Measurements from ENCODE around the gene CTBP2. TPM values are rescaled to one million over a fixed set of nuclear protein-coding genes. Genes with fewer than 3 reads are reported as not detected.

The CTBP2 gene
- total RNA-seq, 2 experiments from 2014 or later: 0.19 to 0.42 TPM

- DNase-seq: no peak
- no peak overlapping the region for H3K4me3 Mint-ChIP-seq
- H3K27ac Mint-ChIP-seq: no peak overlapping the region
- no peaks in the 10 kb centered on the region for H3K9me3 Mint-ChIP-seq
- no peaks in the 10 kb centered on the region for H3K4me1 Mint-ChIP-seq (ENCODE audit: low read depth)
- CTCF ChIA-PET: no interaction called here
- H3K36me3 Mint-ChIP-seq (ENCODE audit: low read depth): no peaks in the 10 kb centered on the region
- H3K27me3 Mint-ChIP-seq (ENCODE audit: low read depth): no peaks in the 10 kb centered on the region
- intact Hi-C loops (cut with micrococcal nuclease): no loop called here
Observed at GRCh38 chr10:125072794-125073193, 87.6 kb downstream of the CTBP2 start.

GRCh38 chr10:125071008-125071407 is 89.4 kb downstream of the CTBP2 start:
- H3K27me3 Mint-ChIP-seq (ENCODE audit: low read depth): no peaks in the 10 kb centered on the region
- CTCF ChIA-PET: no interaction called here
- H3K9me3 Mint-ChIP-seq: no peaks in the 10 kb centered on the region
- no peak for DNase-seq
- no peak overlapping the region for H3K4me3 Mint-ChIP-seq
- H3K27ac Mint-ChIP-seq: no peak overlapping the region
- H3K4me1 Mint-ChIP-seq (ENCODE audit: low read depth): no peaks in the 10 kb centered on the region
- H3K36me3 Mint-ChIP-seq (ENCODE audit: low read depth): no peaks in the 10 kb centered on the region
- intact Hi-C loops (cut with micrococcal nuclease): no loop called here

GRCh38 chr10:125068406-125068805 is 92.0 kb downstream of the CTBP2 start:
- intact Hi-C loops (cut with micrococcal nuclease): no loop called here
- Mint-ChIP-seq H3K4me3 (no peak overlapping the region), H3K4me1 (ENCODE audit: low read depth) (peaks cover 15% of the 10 kb centered on the region), H3K27ac (no peak overlapping the region), H3K36me3 (ENCODE audit: low read depth) (no peaks in the 10 kb centered on the region), H3K27me3 (ENCODE audit: low read depth) (peaks cover 2% of the 10 kb centered on the region), H3K9me3 (no peaks in the 10 kb centered on the region)
- CTCF ChIA-PET: interaction anchor here (1.5 to 1.6 kb wide), 2 partner anchors 13 to 21 kb away, joined by 6 to 7 read pairs; no protein-coding TSS in a partner anchor
- DNase-seq: no peak

- DNase-seq: no peak
- intact Hi-C loops (cut with micrococcal nuclease): no loop called here
- Mint-ChIP-seq H3K27ac (no peak overlapping the region), H3K36me3 (ENCODE audit: low read depth) (no peaks in the 10 kb centered on the region), H3K4me1 (ENCODE audit: low read depth) (peaks cover 15% of the 10 kb centered on the region), H3K9me3 (no peaks in the 10 kb centered on the region), H3K4me3 (no peak overlapping the region), H3K27me3 (ENCODE audit: low read depth) (peaks cover 5% of the 10 kb centered on the region)
- CTCF ChIA-PET: interaction anchor here (1.6 kb wide), 1 partner anchor 12 kb away, joined by 7 read pairs; no protein-coding TSS in a partner anchor
Observed at GRCh38 chr10:125067764-125068163, 92.6 kb downstream of the CTBP2 start.

- intact Hi-C loops (cut with micrococcal nuclease): no loop called here
Observed at GRCh38 chr10:125066764-125067450, 93.5 kb downstream of the CTBP2 start.

GRCh38 chr10:125064681-125065492 is 95.5 kb downstream of the CTBP2 start:
- Mint-ChIP-seq H3K27ac (no peak overlapping the region), H3K27me3 (ENCODE audit: low read depth) (peaks cover 8% of the 10 kb centered on the region), H3K36me3 (ENCODE audit: low read depth) (no peaks in the 10 kb centered on the region), H3K4me3 (no peak overlapping the region), H3K9me3 (no peaks in the 10 kb centered on the region), H3K4me1 (ENCODE audit: low read depth) (peaks cover 15% of the 10 kb centered on the region)
- intact Hi-C loops (cut with micrococcal nuclease): loop anchor here (5.0 kb wide), 1 partner anchor 73 kb away; no protein-coding TSS in a partner anchor
- CTCF ChIA-PET: no interaction called here
- DNase-seq: peak; percentile 19

More at GRCh38 chr10:125066764-125067450, 93.5 kb downstream of the CTBP2 start:
- Mint-ChIP-seq H3K4me3 (no peak overlapping the region), H3K9me3 (no peaks in the 10 kb centered on the region), H3K4me1 (ENCODE audit: low read depth) (peaks cover 15% of the 10 kb centered on the region), H3K27ac (no peak overlapping the region), H3K36me3 (ENCODE audit: low read depth) (no peaks in the 10 kb centered on the region), H3K27me3 (ENCODE audit: low read depth) (peaks cover 5% of the 10 kb centered on the region)
- CTCF ChIA-PET: no interaction called here
- DNase-seq: no peak

- Mint-ChIP-seq H3K4me3 (no peak overlapping the region), H3K27ac (no peak overlapping the region), H3K27me3 (ENCODE audit: low read depth) (peaks cover 13% of the 10 kb centered on the region), H3K9me3 (no peaks in the 10 kb centered on the region), H3K4me1 (ENCODE audit: low read depth) (peaks cover 15% of the 10 kb centered on the region), H3K36me3 (ENCODE audit: low read depth) (no peaks in the 10 kb centered on the region)
- intact Hi-C loops (cut with micrococcal nuclease): loop anchor here (5.0 kb wide), 1 partner anchor 71 kb away; no protein-coding TSS in a partner anchor
- DNase-seq: no peak
- CTCF ChIA-PET: interaction anchor here (0.8 to 3.3 kb wide), 3 partner anchors 11 to 18 kb away, joined by 4 to 18 read pairs (median 5); no protein-coding TSS in a partner anchor
Observed at GRCh38 chr10:125063256-125063925, 97.0 kb downstream of the CTBP2 start.

- no peak for DNase-seq
- Mint-ChIP-seq H3K27me3 (ENCODE audit: low read depth) (peaks cover 13% of the 10 kb centered on the region), H3K4me3 (no peak overlapping the region), H3K9me3 (no peaks in the 10 kb centered on the region), H3K4me1 (ENCODE audit: low read depth) (peaks cover 15% of the 10 kb centered on the region), H3K27ac (no peak overlapping the region), H3K36me3 (ENCODE audit: low read depth) (no peaks in the 10 kb centered on the region)
- CTCF ChIA-PET: interaction anchor here (0.6 to 3.3 kb wide), 4 partner anchors 11 to 23 kb away, joined by 3 to 18 read pairs (median 4); no protein-coding TSS in a partner anchor
- intact Hi-C loops (cut with micrococcal nuclease): loop anchor here (5.0 kb wide), 1 partner anchor 71 kb away; no protein-coding TSS in a partner anchor
Observed at GRCh38 chr10:125062914-125063230, 97.5 kb downstream of the CTBP2 start.

- no peak for DNase-seq
- intact Hi-C loops (cut with micrococcal nuclease): loop anchor here (5.0 kb wide), 1 partner anchor 70 kb away; no protein-coding TSS in a partner anchor
- Mint-ChIP-seq H3K36me3 (ENCODE audit: low read depth) (no peaks in the 10 kb centered on the region), H3K4me1 (ENCODE audit: low read depth) (peaks cover 15% of the 10 kb centered on the region), H3K27ac (no peak overlapping the region), H3K4me3 (no peak overlapping the region), H3K27me3 (ENCODE audit: low read depth) (peaks cover 13% of the 10 kb centered on the region), H3K9me3 (no peaks in the 10 kb centered on the region)
- CTCF ChIA-PET: interaction anchor here (0.6 to 3.3 kb wide), 7 partner anchors 12 to 110 kb away, joined by 3 to 18 read pairs (median 4); no protein-coding TSS in a partner anchor
Observed at GRCh38 chr10:125062227-125062913, 98.0 kb downstream of the CTBP2 start.

- no peak overlapping the region for H3K4me3 Mint-ChIP-seq
- peaks cover 13% of the 10 kb centered on the region for H3K27me3 Mint-ChIP-seq (ENCODE audit: low read depth)
- H3K36me3 Mint-ChIP-seq (ENCODE audit: low read depth): no peaks in the 10 kb centered on the region
- H3K4me1 Mint-ChIP-seq (ENCODE audit: low read depth): peaks cover 15% of the 10 kb centered on the region
- CTCF ChIA-PET: interaction anchor here (1.0 to 3.3 kb wide), 6 partner anchors 8 to 217 kb away, joined by 3 to 18 read pairs (median 4); no protein-coding TSS in a partner anchor
- no peak overlapping the region for H3K27ac Mint-ChIP-seq
- H3K9me3 Mint-ChIP-seq: no peaks in the 10 kb centered on the region
- intact Hi-C loops (cut with micrococcal nuclease): loop anchor here (1.0 to 5.0 kb wide), 2 partner anchors 69 to 531 kb away; no protein-coding TSS in a partner anchor
- DNase-seq: no peak
Observed at GRCh38 chr10:125061557-125062226, 98.7 kb downstream of the CTBP2 start.

Data from activated naive CD4-positive, alpha-beta T cell treated with anti-CD3 and anti-CD28 coated beads for 36 hours (primary cell).